Measurements from ENCODE around the gene PSMG4.
A peak's percentile ranks its signal among the peaks of the same experiment; 100 is the strongest.

The PSMG4 gene

GRCh38 chr6:3280866-3281465 is 22.2 kb downstream of the PSMG4 start:
- Histone ChIP-seq H3K4me3 (ENCODE audit: low read depth, low read length) (no peak overlapping the region), H3K9me3 (ENCODE audit: severe bottlenecking) (no peaks in the 10 kb centered on the region), H3K36me3 (peaks cover 39% of the 10 kb centered on the region), H3K27ac (peak overlapping the region; percentile 1), H3K27me3 (ENCODE audit: insufficient read depth, low read depth, severe bottlenecking) (no peaks in the 10 kb centered on the region)
- DNase-seq: peak; percentile 27
- TF ChIP-seq CTCF (IDR thresholded peaks at IDR 0.05; ENCODE audit: low read depth, low read length): no peak

- peak; percentile 31 for DNase-seq
- H3K4me3 ChIP-seq (ENCODE audit: low read depth, low read length): no peak overlapping the region
- H3K36me3 ChIP-seq: peaks cover 46% of the 10 kb centered on the region
- no peaks in the 10 kb centered on the region for H3K27me3 ChIP-seq (ENCODE audit: insufficient read depth, low read depth, severe bottlenecking)
- no peak for TF ChIP-seq CTCF (IDR thresholded peaks at IDR 0.05; ENCODE audit: low read depth, low read length)
- H3K27ac ChIP-seq: peak overlapping the region; percentile 1
- H3K9me3 ChIP-seq (ENCODE audit: severe bottlenecking): no peaks in the 10 kb centered on the region
These were observed 23.1 kb downstream of the PSMG4 start for GRCh38 chr6:3281631-3282475.

- no peak overlapping the region for H3K4me3 ChIP-seq (ENCODE audit: low read depth, low read length)
- peak; percentile 15 for DNase-seq
- H3K27ac ChIP-seq: no peak overlapping the region
- no peak for TF ChIP-seq CTCF (IDR thresholded peaks at IDR 0.05; ENCODE audit: low read depth, low read length)
- no peaks in the 10 kb centered on the region for H3K9me3 ChIP-seq (ENCODE audit: severe bottlenecking)
- H3K36me3 ChIP-seq: peaks cover 51% of the 10 kb centered on the region
- no peaks in the 10 kb centered on the region for H3K27me3 ChIP-seq (ENCODE audit: insufficient read depth, low read depth, severe bottlenecking)
These were observed 23.9 kb downstream of the PSMG4 start for GRCh38 chr6:3282476-3283236.

- TF ChIP-seq CTCF (IDR thresholded peaks at IDR 0.05; ENCODE audit: low read depth, low read length): no peak
- no peaks in the 10 kb centered on the region for H3K27me3 ChIP-seq (ENCODE audit: insufficient read depth, low read depth, severe bottlenecking)
- no peak overlapping the region for H3K4me3 ChIP-seq (ENCODE audit: low read depth, low read length)
- H3K9me3 ChIP-seq (ENCODE audit: severe bottlenecking): no peaks in the 10 kb centered on the region
- peaks cover 51% of the 10 kb centered on the region for H3K36me3 ChIP-seq
- no peak overlapping the region for H3K27ac ChIP-seq
- no peak for DNase-seq
These were observed 24.5 kb downstream of the PSMG4 start for GRCh38 chr6:3283241-3283640.

- no peaks in the 10 kb centered on the region for H3K27me3 ChIP-seq (ENCODE audit: insufficient read depth, low read depth, severe bottlenecking)
- DNase-seq: no peak
- H3K27ac ChIP-seq: no peak overlapping the region
- TF ChIP-seq CTCF (IDR thresholded peaks at IDR 0.05; ENCODE audit: low read depth, low read length): no peak
- peaks cover 54% of the 10 kb centered on the region for H3K36me3 ChIP-seq
- H3K9me3 ChIP-seq (ENCODE audit: severe bottlenecking): no peaks in the 10 kb centered on the region
- no peak overlapping the region for H3K4me3 ChIP-seq (ENCODE audit: low read depth, low read length)
These were observed 25.1 kb downstream of the PSMG4 start for GRCh38 chr6:3283641-3284435.
